Muscle of back (tissue), 10 donors: ENCODE measurements around the gene FBLL1. TPM values are rescaled to one million over a fixed set of nuclear protein-coding genes. Genes with fewer than 3 reads are reported as not detected.

Experiments used
- polyA plus RNA-seq, 10 donors: library from polyadenylated mRNA; unstranded; fragments of 120-200 nt; gene quantifications; one replicate each; pipeline ENCODE4 v1.2.1, GENCODE V29; 2013; ENCODE audit not compliant: insufficient read length in 10 of 10

The FBLL1 gene
- polyA plus RNA-seq, 10 donors = 0.14 to 2.1 (median 0.74) TPM

Other genes with a start within 250 kb of the FBLL1 start
- gene WWC1, start 237.7 kb upstream of the FBLL1 start, polyA plus RNA-seq = 1 to 10 TPM in 6 of 10 donors, under 1 TPM in 4; 0.27 to 3.3 (median 1.2) TPM
- gene RARS1, start 42.8 kb upstream of the FBLL1 start, polyA plus RNA-seq = 10 to 100 TPM; 48.4 to 67.3 (median 58.6) TPM
- gene PANK3, start 50.1 kb downstream of the FBLL1 start, polyA plus RNA-seq = 10 to 100 TPM; 30.5 to 54.1 (median 41.3) TPM